Small intestine (tissue), 7 donors: ENCODE data around the gene HKDC1. TPM values are rescaled to one million over a fixed set of nuclear protein-coding genes. Genes with fewer than 3 reads are reported as not detected.
"Not testable (repeated sequence)": the region's sequence is repeated elsewhere in the genome, so short reads cannot be mapped to it uniquely, and the experiment has no call there.

Experiments used
- DNase-seq, 2 donors: peaks; one replicate each; pipeline versions ENCODE4 v3.0.0 to v3.0.0-alpha.2; 2013
- FAIRE-seq: peaks from 2 replicates; lab custom pipeline; 2012; peaks lifted over from hg19 to GRCh38; lab: Jason Lieb, UNC
- H3K27ac ChIP-seq, 3 donors: one replicate each; pipeline ENCODE4 v1.5.1; 2013; ENCODE audit warnings: low read length in 2 of 3, mild to moderate bottlenecking in 2 of 3, control low read depth in 1 of 3, inconsistent platforms in 1 of 3, low read depth in 1 of 3, moderate library complexity in 1 of 3
- H3K27me3 ChIP-seq, 3 donors: one replicate each; pipeline ENCODE4 v1.6.1; 2013; ENCODE audit warnings: low read length in 3 of 3, inconsistent platforms in 1 of 3; ENCODE audit not compliant: control insufficient read depth in 3 of 3, insufficient read depth in 3 of 3
- H3K36me3 ChIP-seq, 3 donors: one replicate each; pipeline ENCODE4 v1.6.1; 2013; ENCODE audit warnings: low read length in 3 of 3, inconsistent platforms in 1 of 3, low read depth in 1 of 3, mild to moderate bottlenecking in 1 of 3, moderate library complexity in 1 of 3; ENCODE audit not compliant: control insufficient read depth in 3 of 3, insufficient read depth in 2 of 3
- H3K4me1 ChIP-seq, 3 donors: one replicate each; pipeline ENCODE4 v1.6.1; 2013; ENCODE audit warnings: low read length in 2 of 3, inconsistent platforms in 1 of 3, low read depth in 1 of 3, mild to moderate bottlenecking in 1 of 3, moderate library complexity in 1 of 3; ENCODE audit not compliant: control insufficient read depth in 3 of 3, insufficient read depth in 2 of 3
- H3K4me3 ChIP-seq, 3 donors: one replicate each; pipeline ENCODE4 v1.5.1; 2013; ENCODE audit warnings: low read length in 3 of 3, control low read depth in 1 of 3, inconsistent platforms in 1 of 3, low read depth in 1 of 3, mild to moderate bottlenecking in 1 of 3, moderate library complexity in 1 of 3
- H3K9me3 ChIP-seq, 2 donors: one replicate each; pipeline ENCODE4 v1.6.1; 2013; ENCODE audit warnings: low read depth in 1 of 2, low read length in 1 of 2; ENCODE audit not compliant: control insufficient read depth in 2 of 2, insufficient read depth in 1 of 2
- WGBS, 3 donors: extraction: QIAGEN DNeasy Blood & Tissue Kit; methylation state at CpG; one replicate each; pipeline ENCODE4 v1.1.7; 2013; 5-methylcytosine and 5-hydroxymethylcytosine counted together
- polyA plus RNA-seq, 4 donors: library from polyadenylated mRNA; stranded (reverse) in 3 of 4; unstranded in 1 of 4; fragments of 200-250 nt in 3 of 4; fragments of 120-200 nt in 1 of 4; gene quantifications; one replicate each; pipeline versions ENCODE4 v1.2.1 to v1.2.3, GENCODE V29; 2013
- donor health status: healthy with polysubstance abuse.
- donor health status: control.
- donor health status: control.
- donor health status: Bipolar disorder and iron deficiency.
- donor health status: healthy.

The HKDC1 gene
- polyA plus RNA-seq, 4 donors = 45.7 to 119 (median 64.7) TPM

DNA sequence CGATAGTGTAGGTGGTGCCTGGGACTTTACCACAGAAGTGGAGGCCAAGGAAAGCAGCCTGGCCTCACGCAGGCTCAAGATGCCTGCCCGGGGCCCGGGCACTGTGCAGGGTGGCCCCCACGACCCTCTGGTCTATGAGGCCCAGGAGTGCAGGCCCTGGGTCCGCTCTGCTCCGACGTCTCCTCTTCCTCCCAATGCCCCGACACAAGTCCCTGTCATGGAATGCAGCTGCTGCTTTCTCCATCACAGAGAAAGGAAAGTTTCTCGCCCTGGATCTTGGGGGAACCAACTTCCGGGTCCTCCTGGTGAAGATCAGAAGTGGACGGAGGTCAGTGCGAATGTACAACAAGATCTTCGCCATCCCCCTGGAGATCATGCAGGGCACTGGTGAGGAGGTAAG is 29.9 kb downstream of the HKDC1 start:
- DNase-seq (no peak), FAIRE-seq (no peak)
- H3K27me3 ChIP-seq = no peaks in the 10 kb centered on the region
- H3K9me3 ChIP-seq = peaks cover 0 to 7% of the 10 kb centered on the region in 2 donors
- H3K4me3 ChIP-seq = no peak overlapping the region
- H3K4me1 ChIP-seq = no peaks in the 10 kb centered on the region
- H3K36me3 ChIP-seq = peaks cover 0 to 79% (median 32%) of the 10 kb centered on the region in 3 donors
- H3K27ac ChIP-seq = no peak overlapping the region
- WGBS, 3 donors = 94 to 98% (median 96%) methylated on average over 14 of the region's 14 CpGs

DNA sequence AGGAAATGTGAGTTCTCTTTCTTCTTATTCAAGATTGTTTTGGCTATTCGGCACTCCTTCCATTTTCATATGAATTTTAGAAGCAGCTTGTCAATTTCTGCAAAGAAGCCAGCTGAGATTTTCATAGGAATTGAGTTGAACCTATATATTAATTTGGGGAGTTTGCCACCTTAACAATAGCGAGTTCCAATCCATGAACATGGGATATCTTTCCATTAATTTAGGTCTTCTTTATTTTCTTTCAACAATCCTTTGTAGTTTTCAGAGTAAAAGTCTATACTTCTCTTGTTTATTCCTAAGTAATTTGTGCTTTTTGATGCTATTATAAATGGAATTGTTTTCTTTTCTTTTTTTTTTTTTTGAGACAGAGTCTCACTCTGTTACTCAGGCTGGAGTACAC is 31.3 kb downstream of the HKDC1 start:
- not testable (repeated sequence) for H3K27me3 ChIP-seq, FAIRE-seq, H3K4me1 ChIP-seq, H3K27ac ChIP-seq, DNase-seq, H3K4me3 ChIP-seq, H3K9me3 ChIP-seq
- 89 to 96% (median 91%) methylated on average over 2 of the region's 2 CpGs for WGBS, 3 donors
- H3K36me3 ChIP-seq = peaks cover 0 to 72% (median 31%) of the 10 kb centered on the region in 3 donors

DNA sequence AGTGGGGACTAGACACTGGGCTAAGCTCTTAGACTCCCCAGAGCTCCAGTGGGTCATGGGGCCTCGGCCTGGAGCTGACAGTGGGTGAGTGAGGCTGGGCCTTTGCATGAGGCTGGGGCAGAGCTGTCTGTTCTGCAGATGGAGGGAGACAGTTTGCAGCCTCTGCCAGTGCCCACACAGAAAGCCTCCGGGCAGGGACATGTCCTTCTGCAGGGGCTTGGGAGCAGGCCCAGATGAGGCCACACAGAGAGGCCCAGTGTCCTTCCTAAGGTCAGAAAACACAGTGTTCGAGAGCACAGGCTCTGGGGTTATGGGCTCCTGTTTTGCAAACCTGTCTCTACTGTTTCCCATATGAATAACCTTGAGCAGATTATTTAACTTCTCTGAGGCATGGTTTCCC is 33.0 kb downstream of the HKDC1 start:
- Histone ChIP-seq H3K9me3 (peaks cover 0 to 7% of the 10 kb centered on the region in 2 donors), H3K4me1 (no peaks in the 10 kb centered on the region), H3K4me3 (no peak overlapping the region), H3K27ac (no peak overlapping the region), H3K27me3 (no peaks in the 10 kb centered on the region), H3K36me3 (peaks cover 0 to 71% (median 32%) of the 10 kb centered on the region in 3 donors)
- DNase-seq (no peak), FAIRE-seq (no peak)
- WGBS, 3 donors = 71 to 95% (median 89%) methylated on average over 3 of the region's 3 CpGs

DNA sequence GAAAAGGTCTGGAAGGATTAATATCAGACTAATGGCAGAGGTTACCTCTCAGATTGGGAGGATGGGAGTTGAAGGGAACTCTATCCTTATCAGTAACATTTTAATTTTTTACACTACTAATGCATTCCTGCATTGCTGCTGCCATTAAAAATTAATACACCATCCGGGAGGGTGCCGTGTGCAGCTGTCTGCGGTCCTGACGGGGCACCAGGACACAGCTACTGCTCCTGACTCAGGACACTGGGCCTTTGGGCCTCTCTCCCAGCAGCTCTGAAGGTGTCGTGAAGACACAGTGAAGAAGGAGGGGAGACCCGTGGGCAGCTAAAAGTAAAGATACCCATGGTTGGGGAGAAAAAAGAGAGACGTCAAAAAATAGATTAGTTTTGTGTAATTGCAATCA is 34.7 kb downstream of the HKDC1 start:
- no peak overlapping the region for H3K4me3 ChIP-seq
- peaks cover 0 to 67% (median 31%) of the 10 kb centered on the region in 3 donors for H3K36me3 ChIP-seq
- peaks cover 0 to 6% of the 10 kb centered on the region in 2 donors for H3K9me3 ChIP-seq
- no peak for DNase-seq
- no peak for FAIRE-seq
- H3K27ac ChIP-seq = no peak overlapping the region
- WGBS, 3 donors = 70 to 80% (median 80%) methylated on average over 7 of the region's 7 CpGs
- H3K4me1 ChIP-seq = no peaks in the 10 kb centered on the region
- H3K27me3 ChIP-seq = no peaks in the 10 kb centered on the region

DNA sequence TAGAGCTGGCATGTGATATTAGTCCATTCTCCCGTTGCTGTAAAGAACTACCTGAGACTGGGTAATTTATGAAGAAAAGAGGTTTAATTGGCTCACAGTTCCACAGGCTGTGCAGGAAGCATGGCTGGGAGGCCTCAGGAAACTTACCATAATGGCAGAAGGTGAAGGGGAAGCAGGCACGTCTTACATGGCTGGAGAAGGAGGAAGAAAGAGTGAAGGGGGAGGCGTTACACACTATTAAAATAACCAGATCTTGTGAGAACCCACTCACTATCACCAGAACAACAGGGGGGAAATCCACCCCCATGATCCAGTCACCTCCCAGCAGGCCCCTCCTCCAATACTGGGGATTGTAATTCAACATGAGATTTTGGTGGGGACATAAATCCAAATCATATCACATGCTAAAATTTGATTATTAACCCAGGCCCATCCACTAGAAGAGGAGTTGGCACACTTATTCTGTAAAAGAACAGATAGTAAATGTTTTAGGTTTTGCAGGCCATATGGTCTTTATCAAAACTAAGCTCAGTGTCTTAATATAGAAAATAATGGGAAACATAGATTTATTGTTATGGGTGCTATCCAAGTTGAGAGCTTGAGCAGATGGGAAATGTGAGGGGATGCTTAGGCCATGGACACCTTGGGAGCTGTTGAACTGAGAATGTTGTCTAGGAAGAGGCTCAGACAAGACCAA is 39.6 kb downstream of the HKDC1 start:
- peaks cover 0 to 49% (median 16%) of the 10 kb centered on the region in 3 donors for H3K36me3 ChIP-seq
- no peaks in the 10 kb centered on the region for H3K9me3 ChIP-seq
- H3K27ac ChIP-seq = no peak overlapping the region
- FAIRE-seq (no peak), DNase-seq (no peak)
- H3K4me1 ChIP-seq = no peaks in the 10 kb centered on the region
- 81 to 95% (median 86%) methylated on average over 3 of the region's 3 CpGs for WGBS, 3 donors
- no peaks in the 10 kb centered on the region for H3K27me3 ChIP-seq
- no peak overlapping the region for H3K4me3 ChIP-seq

DNA sequence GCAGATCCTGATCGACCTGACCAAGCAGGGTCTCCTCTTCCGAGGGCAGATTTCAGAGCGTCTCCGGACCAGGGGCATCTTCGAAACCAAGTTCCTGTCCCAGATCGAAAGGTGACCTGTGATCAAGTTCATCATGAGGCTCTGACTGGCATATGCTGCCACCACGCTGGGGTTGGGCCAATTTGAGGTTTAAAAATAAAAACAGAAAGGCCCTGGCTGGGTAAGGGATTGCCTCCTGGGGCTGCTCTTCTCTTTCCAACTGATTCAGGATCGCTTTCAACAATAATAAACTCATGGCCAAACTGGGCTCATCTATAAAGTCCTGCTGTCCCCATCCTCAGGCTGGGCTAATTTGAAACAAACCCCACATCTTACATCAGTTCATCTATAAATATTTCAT is 41.1 kb downstream of the HKDC1 start:
- H3K9me3 ChIP-seq = no peaks in the 10 kb centered on the region
- no peaks in the 10 kb centered on the region for H3K27me3 ChIP-seq
- H3K27ac ChIP-seq = no peak overlapping the region
- FAIRE-seq (no peak), DNase-seq (no peak)
- H3K4me3 ChIP-seq = no peak overlapping the region
- no peaks in the 10 kb centered on the region for H3K4me1 ChIP-seq
- H3K36me3 ChIP-seq = peaks cover 0 to 52% (median 13%) of the 10 kb centered on the region in 3 donors
- 90 to 95% (median 92%) methylated on average over 8 of the region's 8 CpGs for WGBS, 3 donors

DNA sequence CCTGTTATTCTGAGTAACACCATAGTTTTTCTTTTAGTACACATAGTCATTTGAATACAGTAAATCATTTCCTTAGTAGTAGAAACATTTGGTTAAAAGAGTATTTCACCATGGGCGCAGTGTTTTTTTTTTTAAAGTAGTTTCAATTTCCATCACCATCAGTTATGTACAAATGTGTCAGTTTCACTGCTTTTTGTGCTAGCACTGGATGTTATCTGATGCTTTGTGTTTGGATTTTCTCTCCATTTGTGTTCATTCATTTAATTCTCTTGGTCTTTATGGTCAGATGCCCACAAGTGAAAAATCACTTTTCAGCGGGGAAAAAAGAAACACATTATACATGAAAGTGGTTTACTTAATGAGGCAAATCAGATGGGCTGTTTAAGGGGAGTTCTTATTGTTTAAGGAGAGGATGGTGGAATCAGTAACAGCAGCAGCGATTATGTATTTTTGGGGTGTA is 42.2 kb downstream of the HKDC1 start:
- 65 to 89% (median 76%) methylated on average over 3 of the region's 3 CpGs for WGBS, 3 donors
- H3K4me1 ChIP-seq = no peaks in the 10 kb centered on the region
- no peaks in the 10 kb centered on the region for H3K27me3 ChIP-seq
- H3K4me3 ChIP-seq = no peak overlapping the region
- FAIRE-seq = no peak
- no peaks in the 10 kb centered on the region for H3K9me3 ChIP-seq
- H3K27ac ChIP-seq = no peak overlapping the region
- H3K36me3 ChIP-seq = peaks cover 0 to 49% (median 19%) of the 10 kb centered on the region in 3 donors
- DNase-seq = no peak

DNA sequence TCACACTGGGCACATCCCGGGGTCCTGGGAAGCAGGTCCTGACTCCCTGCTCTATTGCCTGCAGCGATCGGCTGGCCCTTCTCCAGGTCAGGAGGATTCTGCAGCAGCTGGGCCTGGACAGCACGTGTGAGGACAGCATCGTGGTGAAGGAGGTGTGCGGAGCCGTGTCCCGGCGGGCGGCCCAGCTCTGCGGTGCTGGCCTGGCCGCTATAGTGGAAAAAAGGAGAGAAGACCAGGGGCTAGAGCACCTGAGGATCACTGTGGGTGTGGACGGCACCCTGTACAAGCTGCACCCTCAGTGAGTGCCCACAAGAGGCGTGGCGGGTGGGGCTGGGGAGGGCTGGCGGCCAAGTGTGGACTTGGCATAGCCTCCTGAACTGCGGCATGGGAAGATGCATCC is 45.4 kb downstream of the HKDC1 start:
- FAIRE-seq (no peak), DNase-seq (no peak)

More for the DNA sequence above, 45.4 kb downstream of the HKDC1 start:
- 88 to 91% (median 91%) methylated on average over 17 of the region's 17 CpGs for WGBS, 3 donors
- no peak overlapping the region for H3K27ac ChIP-seq
- no peaks in the 10 kb centered on the region for H3K4me1 ChIP-seq
- no peaks in the 10 kb centered on the region for H3K9me3 ChIP-seq
- H3K27me3 ChIP-seq = no peaks in the 10 kb centered on the region
- H3K4me3 ChIP-seq = no peak overlapping the region
- peaks cover 0 to 33% (median 21%) of the 10 kb centered on the region in 3 donors for H3K36me3 ChIP-seq
